OCI-LY3 (cell line): Measurements from ENCODE around the gene KRT27.
"Not testable (repeated sequence)": the region's sequence is repeated elsewhere in the genome, so short reads cannot be mapped to it uniquely, and the experiment has no call there.

Source experiments
- H2AFZ ChIP-seq: fragments of 200-600, 300-600 bp; shearing (Covaris generic); 2 replicates; pipeline ENCODE4 v1.6.0; 2014; ENCODE audit warnings: antibody characterized with exemption, low read depth, low read length
- H3K27ac ChIP-seq: fragments of 200-600, 300-600 bp; sonication (generic); 2 replicates; pipeline ENCODE4 v1.5.1; 2014; ENCODE audit warnings: mild to moderate bottlenecking, low read length, moderate library complexity, mixed read lengths
- H3K27me3 ChIP-seq: fragments of 200-600, 300-600 bp; sonication (generic); 2 replicates; pipeline ENCODE4 v1.6.1; 2014; ENCODE audit warnings: low read depth, low read length, mixed read lengths
- H3K36me3 ChIP-seq: fragments of 200-600, 300-600 bp; sonication (generic); replicated peaks from 2 replicates; pipeline ENCODE3; 2014; ENCODE audit warnings: low read depth, low read length, mixed read lengths
- H3K4me1 ChIP-seq: fragments of 300-600, 200-600 bp; sonication (generic); 2 replicates; pipeline ENCODE4 v1.6.1; 2014; ENCODE audit warnings: low read length, mixed read lengths
- H3K4me2 ChIP-seq: fragments of 200-600, 300-600 bp; sonication (generic); 2 replicates; pipeline ENCODE4 v1.6.1; 2014; ENCODE audit warnings: low read length, mixed read lengths
- H3K4me3 ChIP-seq: fragments of 300-600, 200-600 bp; sonication (generic); 2 replicates; pipeline ENCODE4 v1.5.1; 2014; ENCODE audit warnings: antibody characterized with exemption, mild to moderate bottlenecking, low read length, moderate library complexity
- H3K79me2 ChIP-seq: fragments of 300-600, 200-600 bp; shearing (Covaris generic); 2 replicates; pipeline ENCODE4 v1.6.1; 2014; ENCODE audit warnings: mild to moderate bottlenecking, low read length, mixed read lengths
- H3K9ac ChIP-seq: fragments of 300-600, 200-600 bp; shearing (Covaris generic); 2 replicates; pipeline ENCODE4 v1.6.0; 2014; ENCODE audit warnings: mild to moderate bottlenecking, low read length, moderate library complexity
- H3K9me3 ChIP-seq: fragments of 200-600, 300-600 bp; shearing (Covaris generic); 2 replicates; pipeline ENCODE4 v1.6.1; 2014; ENCODE audit warnings: low read length, mixed read lengths; ENCODE audit not compliant: insufficient read depth
- H4K20me1 ChIP-seq: fragments of 200-600, 300-600 bp; sonication (generic); 2 replicates; pipeline ENCODE4 v1.6.1; 2016; ENCODE audit warnings: low read length, mixed read lengths; ENCODE audit not compliant: insufficient read depth
- CTCF ChIP-seq: fragments of 200-600, 300-600 bp; sonication (generic); IDR thresholded peaks from 2 replicates; pipeline ENCODE4 v1.5.1; 2014; ENCODE audit warnings: antibody characterized with exemption, low read length, low read depth
- EZH2phosphoT487 ChIP-seq: fragments of 200-600 bp; shearing (Covaris generic); IDR thresholded peaks from 2 replicates; pipeline ENCODE4 v1.6.1; 2018; ENCODE audit warnings: antibody characterized with exemption, mixed run types, low read depth

The KRT27 gene

GRCh38 chr17:40817103-40817682, 34.8 kb upstream of the KRT27 start:
- TF ChIP-seq EZH2phosphoT487 (no peak), CTCF (no peak)
- Histone ChIP-seq H3K4me1 (peaks cover 23% of the 10 kb centered on the region), H3K4me2 (no peak overlapping the region), H3K27me3 (no peaks in the 10 kb centered on the region), H3K36me3 (peaks cover 13% of the 10 kb centered on the region), H3K27ac (no peak overlapping the region), H3K9ac (no peak overlapping the region), H4K20me1 (no peaks in the 10 kb centered on the region), H3K9me3 (no peaks in the 10 kb centered on the region), H2AFZ (no peak overlapping the region), H3K79me2 (peaks cover 12% of the 10 kb centered on the region), H3K4me3 (no peak overlapping the region)

GRCh38 chr17:40816569-40816968, 34.2 kb upstream of the KRT27 start:
- Histone ChIP-seq H4K20me1 (no peaks in the 10 kb centered on the region), H3K36me3 (peaks cover 13% of the 10 kb centered on the region), H2AFZ (no peak overlapping the region), H3K4me1 (peaks cover 23% of the 10 kb centered on the region), H3K79me2 (peaks cover 12% of the 10 kb centered on the region), H3K4me3 (no peak overlapping the region), H3K9me3 (no peaks in the 10 kb centered on the region), H3K9ac (no peak overlapping the region), H3K4me2 (no peak overlapping the region), H3K27ac (no peak overlapping the region), H3K27me3 (peaks cover 2% of the 10 kb centered on the region; the same call in 1 of the 2 replicates)
- no peak for TF ChIP-seq EZH2phosphoT487

- H3K36me3 ChIP-seq: peaks cover 13% of the 10 kb centered on the region
- no peak overlapping the region for H3K27ac ChIP-seq
- H3K4me2 ChIP-seq: no peak overlapping the region
- H2AFZ ChIP-seq: no peak overlapping the region
- peaks cover 17% of the 10 kb centered on the region for H3K4me1 ChIP-seq
- H3K9ac ChIP-seq: no peak overlapping the region
- TF ChIP-seq EZH2phosphoT487 (no peak), CTCF (no peak)
- H3K79me2 ChIP-seq: peaks cover 12% of the 10 kb centered on the region
- no peak overlapping the region for H3K4me3 ChIP-seq
- no peaks in the 10 kb centered on the region for H4K20me1 ChIP-seq
- H3K27me3 ChIP-seq: peaks cover 9% of the 10 kb centered on the region
- H3K9me3 ChIP-seq: no peaks in the 10 kb centered on the region
Measured at GRCh38 chr17:40815381-40815780, 33.0 kb upstream of the KRT27 start.

GRCh38 chr17:40814657-40815056, 32.3 kb upstream of the KRT27 start:
- H3K4me3 ChIP-seq, H3K9ac ChIP-seq, H3K27ac ChIP-seq, H2AFZ ChIP-seq, H3K4me2 ChIP-seq, H4K20me1 ChIP-seq, H3K4me1 ChIP-seq, H3K9me3 ChIP-seq: not testable (repeated sequence)
- peaks cover 16% of the 10 kb centered on the region for H3K27me3 ChIP-seq
- H3K79me2 ChIP-seq: peaks cover 12% of the 10 kb centered on the region
- peaks cover 13% of the 10 kb centered on the region for H3K36me3 ChIP-seq

GRCh38 chr17:40813804-40814203, 31.5 kb upstream of the KRT27 start:
- TF ChIP-seq EZH2phosphoT487 (no peak), CTCF (no peak)
- H4K20me1 ChIP-seq: no peaks in the 10 kb centered on the region
- peaks cover 22% of the 10 kb centered on the region for H3K27me3 ChIP-seq
- no peak overlapping the region for H2AFZ ChIP-seq
- H3K9ac ChIP-seq: no peak overlapping the region
- H3K36me3 ChIP-seq: peaks cover 13% of the 10 kb centered on the region
- no peak overlapping the region for H3K4me3 ChIP-seq
- H3K79me2 ChIP-seq: peaks cover 12% of the 10 kb centered on the region
- no peaks in the 10 kb centered on the region for H3K9me3 ChIP-seq
- no peak overlapping the region for H3K4me2 ChIP-seq
- no peak overlapping the region for H3K27ac ChIP-seq
- peaks cover 5% of the 10 kb centered on the region; the same call in 1 of the 2 replicates for H3K4me1 ChIP-seq
